GM13976 (cell line): ENCODE measurements around the gene TEX38.
"Not testable (repeated sequence)": the region's sequence is repeated elsewhere in the genome, so short reads cannot be mapped to it uniquely, and the experiment has no call there.

Experiments used
- DNase-seq: peaks from one replicate; pipeline ENCODE4 v3.0.0; 2012; ENCODE audit warnings: low spot score
- in situ Hi-C: fragments of 300-500 bp; cut with MboI; formaldehyde crosslinking; loops from one replicate; pipeline ENCODE4 v1.12.0; 2022; ENCODE audit warnings: low sequenced_read_pairs, mixed read lengths, inconsistent platforms; ENCODE audit not compliant: unreplicated experiment
- TF ChIP-seq, protein P1 (sequence below): IDR thresholded peaks from 2 replicates; pipeline ENCODE4 v1.5.1; 2012; ENCODE audit warnings: borderline replicate concordance, mild to moderate bottlenecking; ENCODE audit not compliant: insufficient read depth; ENCODE audit errors: extremely low read depth, missing control alignments, control extremely low read depth

TEX38 gene

GRCh38 chr1:46691997-46692790, 20.5 kb downstream of the TEX38 start:
- in situ Hi-C loops, result no loop called here
- DNase-seq, result no peak
- TF ChIP-seq, protein P1, sequence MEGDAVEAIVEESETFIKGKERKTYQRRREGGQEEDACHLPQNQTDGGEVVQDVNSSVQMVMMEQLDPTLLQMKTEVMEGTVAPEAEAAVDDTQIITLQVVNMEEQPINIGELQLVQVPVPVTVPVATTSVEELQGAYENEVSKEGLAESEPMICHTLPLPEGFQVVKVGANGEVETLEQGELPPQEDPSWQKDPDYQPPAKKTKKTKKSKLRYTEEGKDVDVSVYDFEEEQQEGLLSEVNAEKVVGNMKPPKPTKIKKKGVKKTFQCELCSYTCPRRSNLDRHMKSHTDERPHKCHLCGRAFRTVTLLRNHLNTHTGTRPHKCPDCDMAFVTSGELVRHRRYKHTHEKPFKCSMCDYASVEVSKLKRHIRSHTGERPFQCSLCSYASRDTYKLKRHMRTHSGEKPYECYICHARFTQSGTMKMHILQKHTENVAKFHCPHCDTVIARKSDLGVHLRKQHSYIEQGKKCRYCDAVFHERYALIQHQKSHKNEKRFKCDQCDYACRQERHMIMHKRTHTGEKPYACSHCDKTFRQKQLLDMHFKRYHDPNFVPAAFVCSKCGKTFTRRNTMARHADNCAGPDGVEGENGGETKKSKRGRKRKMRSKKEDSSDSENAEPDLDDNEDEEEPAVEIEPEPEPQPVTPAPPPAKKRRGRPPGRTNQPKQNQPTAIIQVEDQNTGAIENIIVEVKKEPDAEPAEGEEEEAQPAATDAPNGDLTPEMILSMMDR, result no peak

GRCh38 chr1:46692811-46693770, 21.4 kb downstream of the TEX38 start:
- no peak for DNase-seq
- in situ Hi-C loops, result no loop called here

DNA sequence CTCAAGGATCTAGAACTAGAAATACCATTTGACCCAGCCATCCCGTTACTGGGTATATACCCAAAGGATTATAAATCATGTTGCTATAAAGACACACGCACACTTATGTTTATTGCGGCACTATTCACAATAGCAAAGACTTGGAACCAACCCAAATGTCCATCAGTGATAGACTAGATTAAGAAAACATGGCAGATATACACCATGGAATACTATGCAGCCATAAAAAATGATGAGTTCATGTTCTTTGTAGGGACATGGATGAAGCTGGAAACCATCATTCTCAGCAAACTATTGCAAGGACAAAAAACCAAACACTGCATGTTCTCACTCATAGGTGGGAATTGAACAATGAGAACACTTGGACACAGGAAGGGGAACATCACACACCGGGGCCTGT, 23.0 kb downstream of the TEX38 start:
- in situ Hi-C loops, DNase-seq: not testable (repeated sequence)

More at GRCh38 chr1:46692811-46693770, 21.4 kb downstream of the TEX38 start:
- TF ChIP-seq, protein P1, result no peak

DNA sequence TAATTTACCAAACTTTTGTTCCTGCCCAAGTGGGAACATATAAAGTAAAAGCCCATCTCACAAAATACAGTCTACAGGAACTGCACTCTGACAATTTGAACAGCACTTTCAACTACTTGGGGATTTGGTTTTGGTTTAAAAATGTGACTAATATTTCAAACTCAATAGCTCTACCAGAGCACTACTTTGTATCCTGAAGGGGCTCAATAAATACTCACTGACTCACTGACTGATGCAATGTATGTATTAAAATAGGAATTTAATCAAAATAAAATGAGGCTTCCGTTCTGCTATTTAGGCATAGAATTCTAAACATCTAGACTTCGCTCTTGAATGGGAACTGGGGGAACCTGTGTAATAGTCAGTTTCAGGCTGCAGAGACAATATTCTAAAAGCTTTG, 25.4 kb downstream of the TEX38 start:
- TF ChIP-seq, protein P1, result no peak
- no peak for DNase-seq
- in situ Hi-C loops, result no loop called here

DNA sequence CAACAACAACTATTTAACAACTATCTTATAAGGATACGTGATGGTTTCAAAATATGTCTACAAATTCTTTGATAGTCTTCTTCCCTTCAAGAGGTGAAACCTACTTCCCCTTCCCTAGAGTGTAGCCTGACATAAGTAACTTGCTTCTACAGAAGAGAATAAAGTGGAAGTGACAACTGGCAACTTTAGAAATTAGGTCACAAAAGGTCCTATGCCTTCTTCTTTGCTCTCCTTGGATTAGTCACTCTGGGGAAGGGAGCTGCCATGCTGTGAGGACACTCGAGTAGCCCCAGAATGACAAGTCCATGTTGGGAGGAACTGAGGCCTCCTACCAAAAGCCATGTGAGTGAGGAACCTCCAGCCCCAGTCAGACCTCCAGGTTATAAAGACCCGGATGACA, 28.0 kb downstream of the TEX38 start:
- TF ChIP-seq, protein P1, result no peak
- DNase-seq, result no peak
- in situ Hi-C loops, result no loop called here

DNA sequence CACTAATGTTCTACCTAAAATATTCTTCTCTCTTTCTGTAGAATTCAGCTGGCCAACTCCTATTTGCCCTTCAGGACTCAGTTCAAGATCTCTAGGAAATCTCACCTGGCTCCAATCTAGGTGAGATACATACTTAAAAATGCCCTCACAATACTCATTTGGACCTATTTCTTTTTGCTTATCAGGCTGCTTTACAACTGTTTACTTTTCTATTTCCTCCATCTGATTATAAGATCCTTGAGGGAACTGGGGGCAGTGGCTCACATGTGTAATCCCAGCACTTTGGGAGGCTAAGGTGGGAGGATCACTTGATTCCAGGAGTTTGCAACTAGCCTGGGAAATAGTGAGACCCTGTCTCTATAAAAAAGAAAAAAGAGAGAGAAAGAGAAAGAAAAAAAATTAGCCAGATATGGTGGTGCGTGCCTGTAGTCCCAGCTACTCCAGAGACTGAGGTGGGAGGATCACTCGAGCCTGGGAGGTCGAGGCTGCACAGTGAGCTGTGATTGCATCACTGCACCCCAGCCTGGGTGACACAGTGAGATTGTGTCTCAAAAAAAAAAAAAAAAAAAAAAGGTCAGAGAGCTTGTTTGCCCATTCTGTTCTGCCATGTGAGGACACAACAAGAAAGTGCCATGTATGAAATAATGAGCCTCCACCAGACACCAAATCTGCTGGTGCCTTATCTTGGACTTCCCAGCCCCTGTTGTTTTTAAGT, 32.4 kb downstream of the TEX38 start:
- no peak for DNase-seq
- TF ChIP-seq, protein P1, result no peak
- in situ Hi-C loops, result no loop called here
